Left hindlimb (tissue), 1 donor: ENCODE data around the gene KL.

Experiments
- DNase-seq: peaks from one replicate; pipeline ENCODE4 v3.0.0-alpha.2; 2018

The KL gene

GRCh38 chr13:33016414-33017322 is at the start of gene KL:
KL (plus strand) TSS chr13:33016423; CDS start chr13:33016441, 18 bp downstream.
- peak; percentile 66 for DNase-seq

GRCh38 chr13:32967584-32968182 is 48.5 kb upstream of the KL start:
- DNase-seq: no peak

GRCh38 chr13:32968316-32968715 is 47.9 kb upstream of the KL start:
- DNase-seq: no peak

- DNase-seq: no peak
These were observed 47.4 kb upstream of the KL start for GRCh38 chr13:32968793-32969192.

GRCh38 chr13:32969516-32969941 is 46.7 kb upstream of the KL start:
- no peak for DNase-seq

- no peak for DNase-seq
These were observed 40.0 kb upstream of the KL start for GRCh38 chr13:32976056-32976805.

GRCh38 chr13:32976912-32977311 is 39.3 kb upstream of the KL start:
- no peak for DNase-seq

- DNase-seq: no peak
These were observed 38.9 kb upstream of the KL start for GRCh38 chr13:32977321-32977720.

- DNase-seq: no peak
These were observed 37.9 kb upstream of the KL start for GRCh38 chr13:32978278-32978677.

- DNase-seq: no peak
These were observed 33.2 kb upstream of the KL start for GRCh38 chr13:32983058-32983457.

GRCh38 chr13:32984857-32985626 is 31.2 kb upstream of the KL start:
- DNase-seq: no peak

GRCh38 chr13:32986552-32986951 is 29.7 kb upstream of the KL start:
- no peak for DNase-seq

- no peak for DNase-seq
These were observed 28.8 kb upstream of the KL start for GRCh38 chr13:32987462-32987861.

- no peak for DNase-seq
These were observed 27.5 kb upstream of the KL start for GRCh38 chr13:32988608-32989289.

- DNase-seq: no peak
These were observed 26.9 kb upstream of the KL start for GRCh38 chr13:32989290-32989667.

GRCh38 chr13:32989942-32990341 is 26.3 kb upstream of the KL start:
- no peak for DNase-seq

- DNase-seq: no peak
These were observed 23.1 kb upstream of the KL start for GRCh38 chr13:32993145-32993544.

GRCh38 chr13:32997399-32997798 is 18.8 kb upstream of the KL start:
- no peak for DNase-seq

GRCh38 chr13:32998966-32999365 is 17.3 kb upstream of the KL start:
- DNase-seq: no peak

- DNase-seq: no peak
These were observed 15.9 kb upstream of the KL start for GRCh38 chr13:33000365-33000764.

GRCh38 chr13:33003458-33004019 is 12.7 kb upstream of the KL start:
- no peak for DNase-seq

GRCh38 chr13:33004511-33004910 is 11.7 kb upstream of the KL start:
- DNase-seq: no peak
